Brain microvascular endothelial cell (primary cell): Measurements from ENCODE around the gene DNAH14.
"Not testable (repeated sequence)": the region's sequence is repeated elsewhere in the genome, so short reads cannot be mapped to it uniquely, and the experiment has no call there.

ENCODE experiments used
- DNase-seq: peaks from one replicate; pipeline ENCODE4 v3.0.0-alpha.2; 2020
- H3K27ac ChIP-seq: fragments of 250-450 bp; sonication (Bioruptor Pico); 2 replicates; pipeline ENCODE4 v1.5.1; 2020; ENCODE audit warnings: mild to moderate bottlenecking, moderate library complexity
- H3K27me3 ChIP-seq: fragments of 250-450 bp; sonication (Bioruptor Pico); replicated peaks from 2 replicates; pipeline ENCODE4 v1.5.1; 2020; ENCODE audit warnings: mild to moderate bottlenecking
- H3K36me3 ChIP-seq: fragments of 250-450 bp; sonication (Bioruptor Pico); replicated peaks from 2 replicates; pipeline ENCODE4 v1.5.1; 2020; ENCODE audit warnings: mild to moderate bottlenecking
- H3K4me3 ChIP-seq: 2 replicates; pipeline ENCODE4 v1.5.1; 2011; ENCODE audit warnings: low read depth, mild to moderate bottlenecking, control low read depth, low read length, moderate library complexity
- CTCF ChIP-seq: IDR thresholded peaks from 2 replicates; pipeline ENCODE4 v1.5.1; 2011; ENCODE audit warnings: low read depth, mild to moderate bottlenecking, moderate library complexity, low read length, control low read depth, inconsistent platforms; ENCODE audit errors: missing control alignments
- in situ Hi-C: cut with HindIII; loops from 2 replicates; pipeline ENCODE4 v1.10.0; 2017; ENCODE audit warnings: low sequenced_read_pairs, low pct_ligation_motif_present

DNAH14 gene

GRCh38 chr1:225137976-225138375 lies 208.5 kb downstream of the DNAH14 start:
- Histone ChIP-seq H3K27me3 (no peaks in the 10 kb centered on the region), H3K4me3 (no peak overlapping the region), H3K36me3 (no peaks in the 10 kb centered on the region), H3K27ac (no peak overlapping the region)
- TF ChIP-seq CTCF: no peak
- no peak for DNase-seq
- in situ Hi-C loops: no loop called here

GRCh38 chr1:225143001-225143400 lies 213.5 kb downstream of the DNAH14 start:
- no peak for DNase-seq
- Histone ChIP-seq H3K27ac (no peak overlapping the region), H3K4me3 (no peak overlapping the region), H3K27me3 (no peaks in the 10 kb centered on the region), H3K36me3 (no peaks in the 10 kb centered on the region)
- in situ Hi-C loops: no loop called here
- TF ChIP-seq CTCF: no peak

- Histone ChIP-seq H3K4me3 (no peak overlapping the region), H3K36me3 (no peaks in the 10 kb centered on the region), H3K27me3 (no peaks in the 10 kb centered on the region), H3K27ac (no peak overlapping the region)
- in situ Hi-C loops: no loop called here
- no peak for DNase-seq
- TF ChIP-seq CTCF: no peak
Measured at GRCh38 chr1:225146478-225146877, 217.0 kb downstream of the DNAH14 start.

GRCh38 chr1:225147791-225148190 lies 218.3 kb downstream of the DNAH14 start:
- in situ Hi-C loops, H3K36me3 ChIP-seq, H3K4me3 ChIP-seq, H3K27ac ChIP-seq, H3K27me3 ChIP-seq, DNase-seq: not testable (repeated sequence)

- TF ChIP-seq CTCF: no peak
- DNase-seq: no peak
- Histone ChIP-seq H3K27ac (no peak overlapping the region), H3K4me3 (no peak overlapping the region), H3K36me3 (no peaks in the 10 kb centered on the region), H3K27me3 (no peaks in the 10 kb centered on the region)
- in situ Hi-C loops: no loop called here
Measured at GRCh38 chr1:225152061-225152460, 222.6 kb downstream of the DNAH14 start.

GRCh38 chr1:225155555-225155954 lies 226.1 kb downstream of the DNAH14 start:
- H3K36me3 ChIP-seq: no peaks in the 10 kb centered on the region
- no peaks in the 10 kb centered on the region for H3K27me3 ChIP-seq
- no peak for DNase-seq
- in situ Hi-C loops: no loop called here
- H3K27ac ChIP-seq: no peak overlapping the region
- no peak overlapping the region for H3K4me3 ChIP-seq
- TF ChIP-seq CTCF: no peak
